NB4 (cell line): ENCODE data around the gene CYTH1.

Experiments
- DNase-seq: peaks from one replicate; pipeline ENCODE4 v3.0.0; 2010; ENCODE audit warnings: low read depth
- H3K4me3 ChIP-seq: one replicate; pipeline ENCODE4 v1.5.1; 2011; ENCODE audit warnings: mild to moderate bottlenecking, low read depth, low read length, moderate library complexity
- MAX ChIP-seq: IDR thresholded peaks from 2 replicates; pipeline ENCODE4 v1.6.1; 2011; ENCODE audit warnings: low read depth, low read length
- MYC ChIP-seq: IDR thresholded peaks from 2 replicates; pipeline ENCODE4 v1.6.1; 2011; ENCODE audit warnings: low read depth, low read length
- POLR2A ChIP-seq: IDR thresholded peaks from 2 replicates; pipeline ENCODE4 v1.6.1; 2011; ENCODE audit warnings: mild to moderate bottlenecking; ENCODE audit not compliant: insufficient read length; ENCODE audit errors: extremely low read depth
- TF ChIP-seq, protein P1 (sequence below): IDR thresholded peaks from one replicate; pipeline ENCODE4 v1.5.1; 2012; ENCODE audit warnings: low read depth, low read length

The CYTH1 gene

DNA sequence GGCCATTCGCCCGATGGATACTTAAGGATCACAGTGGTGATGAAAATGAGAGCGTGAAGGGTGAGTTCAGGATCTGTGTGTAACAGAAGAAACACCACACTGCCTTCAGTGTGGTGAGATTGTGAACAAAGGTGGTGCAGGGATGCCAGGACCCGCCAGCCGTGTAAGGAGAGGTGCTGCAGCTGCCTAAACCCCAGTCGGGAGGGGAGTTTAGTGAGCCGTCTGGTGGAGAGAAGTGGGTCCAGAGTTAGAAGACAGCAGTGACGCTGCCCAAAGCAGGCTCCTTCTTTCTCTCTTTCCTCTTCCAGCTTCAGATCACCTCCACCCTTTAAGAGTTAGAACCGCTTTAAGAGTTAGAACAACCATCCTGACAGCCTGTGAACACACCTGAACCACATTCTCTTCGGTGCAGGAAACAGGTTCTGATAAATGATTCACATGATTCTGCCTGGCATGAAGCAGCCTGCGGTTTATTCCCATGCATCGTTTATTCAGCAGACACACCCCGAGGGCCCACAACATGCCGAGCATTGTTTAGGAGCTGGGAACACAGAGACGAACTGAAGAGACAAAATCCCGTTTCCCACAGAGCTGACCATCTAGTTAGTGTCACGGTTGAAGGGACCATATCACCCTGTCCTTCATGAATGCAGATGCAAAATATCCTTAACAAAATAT is 120.8 kb downstream of the CYTH1 start:
- DNase-seq, result no peak
- H3K4me3 ChIP-seq, result no peak overlapping the region
- no peak for TF ChIP-seq MYC
- TF ChIP-seq, protein P1, sequence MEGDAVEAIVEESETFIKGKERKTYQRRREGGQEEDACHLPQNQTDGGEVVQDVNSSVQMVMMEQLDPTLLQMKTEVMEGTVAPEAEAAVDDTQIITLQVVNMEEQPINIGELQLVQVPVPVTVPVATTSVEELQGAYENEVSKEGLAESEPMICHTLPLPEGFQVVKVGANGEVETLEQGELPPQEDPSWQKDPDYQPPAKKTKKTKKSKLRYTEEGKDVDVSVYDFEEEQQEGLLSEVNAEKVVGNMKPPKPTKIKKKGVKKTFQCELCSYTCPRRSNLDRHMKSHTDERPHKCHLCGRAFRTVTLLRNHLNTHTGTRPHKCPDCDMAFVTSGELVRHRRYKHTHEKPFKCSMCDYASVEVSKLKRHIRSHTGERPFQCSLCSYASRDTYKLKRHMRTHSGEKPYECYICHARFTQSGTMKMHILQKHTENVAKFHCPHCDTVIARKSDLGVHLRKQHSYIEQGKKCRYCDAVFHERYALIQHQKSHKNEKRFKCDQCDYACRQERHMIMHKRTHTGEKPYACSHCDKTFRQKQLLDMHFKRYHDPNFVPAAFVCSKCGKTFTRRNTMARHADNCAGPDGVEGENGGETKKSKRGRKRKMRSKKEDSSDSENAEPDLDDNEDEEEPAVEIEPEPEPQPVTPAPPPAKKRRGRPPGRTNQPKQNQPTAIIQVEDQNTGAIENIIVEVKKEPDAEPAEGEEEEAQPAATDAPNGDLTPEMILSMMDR, result no peak
- no peak for TF ChIP-seq MAX
- no peak for TF ChIP-seq POLR2A

- no peak overlapping the region for H3K4me3 ChIP-seq
- no peak for DNase-seq
- TF ChIP-seq MYC (no peak), POLR2A (no peak), MAX (no peak)
- TF ChIP-seq, protein P1, result no peak
Observed at GRCh38 chr17:78659546-78659945, 122.5 kb downstream of the CYTH1 start.

GRCh38 chr17:78658281-78658785 is 123.7 kb downstream of the CYTH1 start:
- no peak for TF ChIP-seq MYC
- no peak for TF ChIP-seq POLR2A
- TF ChIP-seq, protein P1, result no peak
- TF ChIP-seq MAX, result no peak
- no peak for DNase-seq

GRCh38 chr17:78655251-78655940 is 126.7 kb downstream of the CYTH1 start:
- no peak for DNase-seq
- TF ChIP-seq POLR2A, result no peak
- H3K4me3 ChIP-seq, result no peak overlapping the region

More at GRCh38 chr17:78658281-78658785, 123.7 kb downstream of the CYTH1 start:
- H3K4me3 ChIP-seq, result no peak overlapping the region

DNA sequence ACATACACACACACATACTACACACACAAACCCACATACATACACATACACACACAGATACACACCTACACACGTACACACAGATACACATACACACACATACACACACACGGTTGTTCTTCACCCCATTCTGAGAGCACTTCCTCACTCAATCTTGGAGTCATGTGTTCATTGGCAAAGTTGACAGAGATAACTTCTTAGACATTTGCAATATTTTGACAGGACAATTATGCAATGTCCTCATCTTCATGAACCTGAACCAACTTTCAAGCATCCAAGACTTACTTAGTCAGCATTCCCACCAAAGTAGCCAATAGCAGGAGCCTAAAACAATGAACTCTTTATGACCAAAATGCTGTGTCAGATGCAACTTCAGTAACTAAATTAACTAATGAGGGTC is 127.7 kb downstream of the CYTH1 start:
- no peak for TF ChIP-seq MYC
- TF ChIP-seq POLR2A, result no peak
- no peak for TF ChIP-seq MAX
- TF ChIP-seq, protein P1, result no peak
- DNase-seq, result no peak
- H3K4me3 ChIP-seq, result no peak overlapping the region

DNA sequence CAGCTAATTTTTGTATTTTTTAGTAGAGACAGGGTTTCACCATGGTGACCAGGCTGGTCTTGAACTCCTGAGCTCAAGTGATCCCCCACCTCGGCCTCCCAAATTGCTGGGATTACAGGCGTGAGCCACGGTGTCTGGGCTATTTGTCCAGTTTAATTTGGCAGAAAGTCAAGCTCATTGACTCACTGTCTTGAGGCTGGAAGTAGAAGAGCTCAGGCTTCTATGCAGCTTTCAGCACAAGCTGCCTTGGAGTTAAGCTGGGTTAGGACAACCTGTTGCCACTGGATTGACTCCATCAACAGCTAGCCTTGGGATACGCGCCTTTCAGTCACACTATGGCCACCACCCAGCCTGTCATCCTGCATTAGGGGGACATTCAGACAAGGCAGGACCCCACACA is 128.7 kb downstream of the CYTH1 start:
- DNase-seq, result no peak
- TF ChIP-seq, protein P1, result no peak
- no peak for TF ChIP-seq POLR2A
- no peak for TF ChIP-seq MAX
- no peak for TF ChIP-seq MYC
- H3K4me3 ChIP-seq, result no peak overlapping the region
